GM18505 (cell line): ENCODE measurements around the gene ME1.
"Not testable (repeated sequence)": the region's sequence is repeated elsewhere in the genome, so short reads cannot be mapped to it uniquely, and the experiment has no call there.

Experiments used
- ATAC-seq: cut with Tn5 transposase; IDR thresholded peaks from one replicate; pipeline ENCODE4 v1.9.1; 2021; ENCODE audit not compliant: unreplicated experiment
- POLR2A ChIP-seq: IDR thresholded peaks from 4 replicates; pipeline ENCODE4 v1.6.1; 2011; ENCODE audit warnings: borderline replicate concordance; ENCODE audit not compliant: insufficient read depth, insufficient read length; ENCODE audit errors: extremely low read depth

ME1 gene

GRCh38 chr6:83307849-83308248, 123.0 kb downstream of the ME1 start:
- no peak for TF ChIP-seq POLR2A

GRCh38 chr6:83303426-83303825, 127.4 kb downstream of the ME1 start:
- no peak for ATAC-seq
- no peak for TF ChIP-seq POLR2A

More at GRCh38 chr6:83307849-83308248, 123.0 kb downstream of the ME1 start:
- no peak for ATAC-seq

GRCh38 chr6:83294676-83295075, 136.2 kb downstream of the ME1 start:
- TF ChIP-seq POLR2A: no peak
- ATAC-seq: no peak

DNA sequence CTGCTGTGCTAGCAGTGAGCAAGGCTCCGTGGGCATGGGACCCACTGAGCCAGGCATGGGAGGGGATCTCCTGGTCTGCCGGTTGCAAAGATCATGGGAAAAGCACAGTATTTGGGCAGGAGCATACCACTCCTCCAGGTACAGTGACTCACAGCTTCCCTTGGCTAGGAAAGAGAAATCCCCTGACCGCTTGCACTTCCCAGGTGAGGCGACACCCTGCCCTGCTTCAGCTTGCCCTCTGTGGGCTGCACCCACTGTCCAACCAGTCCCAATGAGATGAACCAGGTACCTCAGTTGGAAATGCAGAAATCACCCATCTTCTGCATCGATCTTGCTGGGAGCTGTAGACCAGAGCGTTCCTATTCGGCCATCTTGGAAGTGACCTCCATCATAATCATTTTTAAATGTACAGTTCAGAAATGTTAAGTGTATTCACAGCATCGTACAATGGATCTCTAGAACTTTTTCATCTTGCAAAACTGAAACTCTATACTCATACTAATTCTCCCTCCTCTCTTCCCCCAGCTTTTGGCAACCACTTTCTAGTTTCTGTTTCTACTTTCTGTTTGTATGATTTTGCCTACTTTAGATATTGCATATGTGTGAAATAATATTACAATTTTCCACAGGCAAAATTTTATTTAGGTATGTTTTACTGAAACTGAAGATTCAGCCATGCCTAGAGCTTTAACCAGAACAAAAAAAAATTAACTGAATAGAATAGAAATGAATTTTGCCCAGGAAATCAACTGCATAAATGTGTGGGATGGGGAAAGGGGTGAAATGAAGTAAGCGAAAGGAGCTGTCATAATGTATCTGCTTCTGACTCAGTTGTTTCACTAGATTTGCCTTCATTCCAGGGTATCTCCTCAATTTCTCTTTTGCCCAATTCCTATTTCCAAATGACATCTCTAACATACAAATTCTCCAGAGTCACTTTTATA, 137.7 kb downstream of the ME1 start:
- ATAC-seq: peak; percentile 90
- no peak for TF ChIP-seq POLR2A

- not testable (repeated sequence) for ATAC-seq
Measured at GRCh38 chr6:83287298-83287697, 143.6 kb downstream of the ME1 start.

DNA sequence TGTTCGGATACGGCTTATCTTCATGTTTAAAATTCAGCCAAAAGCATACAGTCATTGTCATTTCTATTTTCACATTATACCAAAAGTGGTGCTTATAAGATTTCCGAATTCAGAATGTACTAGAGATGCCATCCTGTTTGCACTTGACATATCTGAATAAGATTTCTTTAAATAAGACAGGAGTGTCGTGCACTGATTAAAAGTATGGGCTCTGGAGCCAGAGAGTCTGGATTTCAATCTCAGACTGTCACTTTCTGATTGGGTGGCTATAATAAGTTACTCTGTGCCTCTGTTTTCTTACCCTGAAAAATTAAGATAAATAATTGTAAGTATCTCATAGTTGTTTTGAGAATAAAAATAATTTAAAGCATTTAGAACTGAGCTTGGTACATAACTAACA, 144.9 kb downstream of the ME1 start:
- no peak for ATAC-seq

DNA sequence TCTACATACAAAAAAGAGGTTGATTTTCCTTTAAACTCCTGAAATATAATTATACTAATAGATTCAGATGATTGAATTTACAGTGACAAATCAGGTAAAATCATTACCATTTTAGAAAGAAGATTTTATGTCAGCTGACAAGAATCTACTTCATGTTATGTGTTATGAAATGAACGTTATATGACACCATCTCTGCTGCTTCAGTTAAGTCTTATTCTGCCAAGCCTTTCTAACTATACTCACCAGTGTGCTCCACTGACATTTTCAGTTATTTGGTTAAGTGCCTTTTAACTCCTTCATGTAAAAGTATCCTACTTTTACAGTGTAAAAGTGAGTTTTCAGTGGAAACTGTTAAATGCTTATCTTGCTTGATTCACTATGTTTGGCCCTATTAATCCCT, 157.3 kb downstream of the ME1 start:
- TF ChIP-seq POLR2A: no peak
- no peak for ATAC-seq

More for the DNA sequence above, 144.9 kb downstream of the ME1 start:
- TF ChIP-seq POLR2A: no peak

DNA sequence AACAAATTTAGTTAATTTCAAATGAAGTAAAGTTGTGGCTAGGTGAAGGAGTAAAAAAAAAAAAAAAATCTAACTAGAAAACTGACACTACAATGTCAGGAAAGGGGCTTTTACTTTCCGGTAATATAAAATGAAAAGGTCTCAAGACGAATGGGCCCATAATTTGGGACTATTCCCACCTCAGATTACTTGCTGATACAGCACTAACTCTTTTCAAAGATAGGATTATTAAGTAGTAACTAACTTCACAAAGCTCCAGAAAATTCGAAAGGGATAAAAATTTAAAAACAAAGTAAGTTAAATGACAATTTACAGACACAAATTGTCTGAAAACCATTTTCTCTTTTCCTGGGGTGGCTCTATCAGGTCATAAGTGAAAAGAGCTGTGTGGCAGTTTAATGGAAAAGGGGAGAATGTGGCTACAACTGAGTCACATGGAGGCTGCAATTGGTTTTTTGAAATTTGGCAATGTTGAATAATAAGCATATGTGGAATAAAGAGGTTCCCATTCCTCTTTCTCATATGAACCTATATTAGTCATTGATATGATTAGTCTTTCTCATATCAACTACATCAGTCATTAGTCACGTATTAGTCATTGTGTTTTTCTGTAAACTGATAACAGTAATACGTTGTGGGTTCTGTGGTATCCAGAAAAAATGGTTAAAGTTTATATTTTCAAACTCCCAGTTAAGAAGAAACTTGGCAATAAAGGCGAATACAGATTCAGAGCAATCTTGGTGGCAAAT, 159.7 kb downstream of the ME1 start:
- TF ChIP-seq POLR2A: no peak
- ATAC-seq: peak; percentile 74

- ATAC-seq: no peak
- TF ChIP-seq POLR2A: no peak
Measured at GRCh38 chr6:83265384-83265783, 165.5 kb downstream of the ME1 start.

GRCh38 chr6:83260577-83260976, 170.3 kb downstream of the ME1 start:
- ATAC-seq: no peak
- TF ChIP-seq POLR2A: no peak

DNA sequence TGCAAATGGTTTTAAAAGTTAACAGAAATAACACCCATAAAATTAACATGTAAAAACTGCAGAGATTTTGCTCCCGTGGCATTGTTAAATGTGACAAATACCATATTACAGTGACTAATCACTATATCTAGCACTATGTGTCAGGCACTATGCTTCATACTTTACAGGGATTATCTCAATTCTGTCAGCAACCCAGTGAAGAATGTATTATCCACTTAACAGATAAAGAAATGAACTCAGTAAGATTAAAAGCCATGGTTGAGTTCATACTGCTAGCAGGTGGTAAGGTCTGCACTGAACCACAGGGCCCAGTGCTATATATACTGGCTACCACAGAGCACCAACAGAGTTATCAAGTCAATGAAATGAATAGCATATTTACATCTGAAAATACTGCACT, 172.3 kb downstream of the ME1 start:
- no peak for ATAC-seq
- no peak for TF ChIP-seq POLR2A

DNA sequence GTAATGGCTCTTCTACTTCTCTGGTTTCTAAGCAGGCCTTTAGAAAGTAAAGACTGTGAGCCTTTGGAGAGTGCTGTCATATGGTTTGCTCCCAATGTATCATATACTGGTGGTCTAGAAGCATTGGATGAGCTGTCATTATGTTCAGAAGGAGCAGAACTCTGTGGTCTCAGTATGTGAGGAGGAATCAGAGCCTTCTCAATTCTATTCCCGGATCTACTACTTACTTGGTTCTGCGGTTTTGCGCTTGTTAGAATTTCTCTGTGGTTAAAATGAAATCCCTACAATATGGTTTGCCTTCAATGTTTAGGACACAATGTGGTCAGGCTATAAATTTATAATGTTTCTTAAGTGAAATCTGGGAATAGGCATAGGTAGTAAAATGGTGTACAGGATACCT, 173.1 kb downstream of the ME1 start:
- TF ChIP-seq POLR2A: no peak
- ATAC-seq: no peak

DNA sequence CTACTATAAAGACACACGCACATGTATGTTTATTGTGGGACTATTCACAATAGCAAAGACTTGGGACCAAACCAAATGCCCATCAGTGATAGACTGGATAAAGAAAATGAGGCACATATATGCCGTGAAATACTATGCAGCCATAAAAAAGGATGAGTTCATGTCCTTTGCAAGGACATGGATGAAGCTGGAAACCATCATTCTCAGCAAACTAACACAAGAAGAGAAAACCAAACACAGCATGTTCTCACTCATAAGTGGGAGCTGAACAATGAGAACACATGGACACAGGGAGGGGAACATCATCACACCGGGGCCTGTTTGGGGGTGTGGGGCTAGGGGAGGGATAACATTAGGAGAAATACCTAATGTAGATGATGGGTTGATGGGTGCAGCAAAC, 174.1 kb downstream of the ME1 start:
- not testable (repeated sequence) for ATAC-seq

GRCh38 chr6:83252719-83253118, 178.1 kb downstream of the ME1 start:
- no peak for ATAC-seq
- no peak for TF ChIP-seq POLR2A
